Dermis blood vessel endothelial cell (primary cell): Measurements from ENCODE around the gene KCTD4. TPM values are rescaled to one million over a fixed set of nuclear protein-coding genes. Genes with fewer than 3 reads are reported as not detected.

Source experiments
- DNase-seq: peaks from one replicate; pipeline ENCODE4 v3.0.0; 2010
- total RNA-seq: library from RNA; depleted of rRNA; stranded (reverse); fragments of >200 nt; gene quantifications from 2 replicates; pipeline ENCODE4 v1.2.3, GENCODE V29; 2014

KCTD4 gene
- total RNA-seq, 1 donor from 2014 or later, result not detected

DNA sequence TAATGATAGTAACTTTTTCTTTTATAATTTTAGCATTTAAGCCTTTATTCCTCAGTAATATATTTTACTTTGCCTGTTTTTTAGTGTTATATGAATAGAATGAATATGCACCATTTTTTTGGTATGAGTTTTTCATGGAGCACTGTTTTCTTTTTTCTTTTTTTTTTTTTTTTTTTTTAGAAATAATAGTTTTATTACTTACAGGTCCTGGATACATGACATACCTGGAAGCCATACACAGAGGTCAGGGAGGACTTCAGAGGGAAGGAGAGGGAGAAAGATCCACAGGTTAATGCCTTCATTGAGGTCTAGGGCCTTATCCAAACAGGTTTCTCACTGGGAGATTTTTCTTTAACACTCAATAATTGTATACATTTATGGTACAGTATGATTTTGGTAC, 26.4 kb downstream of the KCTD4 start:
- no peak for DNase-seq

DNA sequence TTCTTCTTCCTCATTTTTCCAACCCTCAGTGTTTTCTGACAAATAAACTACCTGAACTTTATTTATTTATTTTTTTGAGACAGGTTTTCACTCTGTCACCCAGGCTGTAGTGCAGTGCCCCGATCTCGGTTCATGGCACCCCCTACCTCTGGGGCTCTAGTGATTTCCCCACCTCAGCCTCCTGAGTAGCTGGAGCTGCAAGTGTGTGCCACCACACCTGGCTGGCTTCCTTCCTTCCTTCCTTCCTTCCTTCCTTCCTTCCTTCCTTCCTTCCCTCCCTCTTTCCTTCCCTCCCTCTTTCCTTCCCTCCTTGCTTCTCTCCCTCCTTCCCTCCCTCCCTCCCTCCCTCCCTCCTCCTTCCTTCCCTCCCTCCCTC, 32.3 kb downstream of the KCTD4 start:
- DNase-seq, result no peak

GRCh38 chr13:45167611-45168554, 33.0 kb downstream of the KCTD4 start:
- no peak for DNase-seq

- DNase-seq, result no peak
These were observed 34.0 kb downstream of the KCTD4 start for GRCh38 chr13:45166858-45167257.

GRCh38 chr13:45162821-45163220, 38.0 kb downstream of the KCTD4 start:
- DNase-seq, result peak; percentile 80

DNA sequence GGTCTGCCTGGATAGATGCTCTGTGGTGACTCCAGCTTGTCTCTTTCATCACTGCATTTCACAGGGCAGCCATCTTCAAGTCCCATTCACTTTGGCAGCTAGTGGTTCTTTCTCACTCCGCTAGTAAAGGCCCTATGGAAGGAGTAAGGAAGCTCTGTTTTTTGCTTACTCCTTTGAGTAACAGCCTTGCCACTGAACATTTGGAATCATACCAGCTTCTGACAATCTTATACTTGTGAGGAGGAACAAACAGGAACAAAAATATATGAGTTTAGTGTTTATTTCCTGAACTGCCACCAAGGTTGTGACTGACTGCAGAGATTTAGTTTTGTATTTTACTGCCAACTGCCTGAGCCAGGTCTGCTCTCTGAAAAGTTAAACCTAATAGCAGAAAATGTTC, 38.7 kb downstream of the KCTD4 start:
- peak; percentile 40 for DNase-seq

GRCh38 chr13:45156565-45157361, 44.1 kb downstream of the KCTD4 start:
- DNase-seq, result no peak

DNA sequence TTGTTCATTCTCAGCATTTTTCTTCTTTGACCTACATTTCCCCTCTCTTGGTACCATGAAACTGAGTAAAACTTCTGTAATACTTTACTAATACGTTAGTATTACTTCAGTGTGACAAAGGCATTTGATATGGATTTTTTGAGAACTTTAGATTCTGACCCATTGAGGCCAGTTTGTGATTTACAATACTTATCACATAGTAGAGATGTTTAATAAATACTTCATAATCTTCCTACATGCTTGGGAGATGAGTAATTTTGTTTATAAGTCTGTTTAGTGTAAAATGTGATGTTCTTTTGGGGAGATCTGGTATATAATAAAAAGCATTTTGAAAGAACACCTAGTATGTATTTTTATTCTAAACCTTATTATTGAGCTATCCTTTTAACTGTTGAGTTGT, 50.9 kb downstream of the KCTD4 start:
- DNase-seq, result no peak

- no peak for DNase-seq
These were observed 57.5 kb downstream of the KCTD4 start for GRCh38 chr13:45143346-45143751.

Other genes starting within 250 kb of the KCTD4 start
- gene NUFIP1, start 211.6 kb downstream of the KCTD4 start, total RNA-seq, result 2.4 and 2.8 TPM in 2 replicates
- gene GPALPP1, start 211.5 kb downstream of the KCTD4 start, total RNA-seq, result 28.4 and 29.5 TPM in 2 replicates
- 24.0 and 26.0 TPM in 2 replicates for gene GTF2F2, start 80.5 kb downstream of the KCTD4 start, total RNA-seq
- 2,642 and 4,062 TPM in 2 replicates for gene TPT1, start 140.1 kb upstream of the KCTD4 start, total RNA-seq
- 33.2 and 53.7 TPM in 2 replicates for gene SLC25A30, start 217.3 kb upstream of the KCTD4 start, total RNA-seq